ENCODE measurements around the gene FOXP4.

DNA sequence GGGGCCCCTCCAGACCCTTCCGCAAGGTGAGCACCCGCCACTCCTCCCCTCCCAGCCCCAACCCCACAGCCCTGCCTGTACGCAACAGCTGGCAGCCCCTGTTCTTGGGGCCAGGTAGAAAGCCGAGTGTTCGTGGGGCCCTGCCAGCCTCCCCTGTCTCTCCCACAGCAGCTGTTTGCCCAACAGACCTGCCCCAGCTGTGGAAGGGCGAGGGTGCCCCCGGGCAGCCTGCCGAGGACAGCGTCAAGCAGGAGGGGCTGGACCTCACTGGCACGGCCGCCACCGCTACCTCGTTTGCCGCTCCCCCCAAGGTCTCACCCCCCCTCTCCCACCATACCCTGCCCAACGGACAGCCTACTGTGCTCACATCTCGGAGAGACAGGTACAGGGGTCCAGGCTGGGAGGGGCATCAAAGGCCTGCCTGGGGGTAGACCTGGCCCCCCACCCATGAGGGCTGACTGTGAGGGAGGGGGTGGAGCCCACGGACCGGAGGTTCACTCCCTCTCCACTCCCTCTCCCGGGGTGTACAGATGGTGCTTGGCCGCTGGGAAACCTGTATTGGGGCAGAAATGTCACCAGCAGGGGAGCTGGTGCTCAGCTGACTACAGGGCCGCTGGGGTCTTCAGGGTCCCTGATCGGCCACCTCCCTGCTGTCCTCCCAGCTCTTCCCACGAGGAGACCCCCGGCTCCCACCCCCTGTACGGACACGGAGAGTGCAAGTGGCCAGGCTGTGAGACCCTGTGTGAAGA lies 41.1 kb downstream of the FOXP4 start:
- TF ChIP-seq POLR2AphosphoS5 (IDR thresholded peaks at IDR 0.05), result no peak
- TF ChIP-seq CTCF (IDR thresholded peaks at IDR 0.05), result no peak
- no peak for TF ChIP-seq POLR2A (IDR thresholded peaks at IDR 0.05)

Data from breast epithelium (tissue), 3 donors.